HepG2 (cell line): ENCODE results near the gene ALCAM. TPM values are rescaled to one million over a fixed set of nuclear protein-coding genes. Genes with fewer than 3 reads are reported as not detected.

ENCODE experiments used
- ATAC-seq: fragments of 200-7000 bp; cut with Tn5 transposase; 3 replicates; pipeline ENCODE4 v1.9.1; 2020; ENCODE audit warnings: mild to moderate bottlenecking, moderate library complexity
- BruUV-seq: library from RNA; stranded (reverse); fragments of 400-500 nt; replicated peaks from 2 replicates; lab custom pipeline; 2021; lab: Mats Ljungman, UMichigan
- CTCF ChIA-PET: fragments of 300-600 bp; formaldehyde crosslinking; extraction: SDS; loops from one replicate; lab custom pipeline; 2021; ENCODE audit warnings: low total read pairs, inconsistent platforms, low intra/inter-chr PET ratio; lab: Yijun Ruan, JAX
- POLR2A ChIA-PET: fragments of 350-600 bp; sonication (Branson Sonifier 250); formaldehyde crosslinking; loops from one replicate; lab custom pipeline; 2020; ENCODE audit warnings: antibody characterized with exemption, inconsistent platforms; lab: Yijun Ruan, JAX
- DNase-seq: peaks from one replicate; pipeline ENCODE4 v3.0.0-alpha.2; 2015; ENCODE audit warnings: low spot score
- FAIRE-seq: peaks from 3 replicates; lab custom pipeline; 2011; peaks lifted over from hg19 to GRCh38; lab: Jason Lieb, UNC
- H2AFZ ChIP-seq: one replicate; pipeline ENCODE4 v1.6.1; 2011; ENCODE audit warnings: low read length, inconsistent platforms
- H3K27ac ChIP-seq: fragments of 300-600 bp; 3 replicates; pipeline ENCODE4 v1.8.0; 2011; ENCODE audit warnings: mixed run types, mild to moderate bottlenecking, mixed read lengths, low read length, inconsistent platforms; ENCODE audit not compliant: insufficient read depth; ENCODE audit errors: extremely low read length
- H3K27me3 ChIP-seq, 2 experiments: fragments of 200-600 bp in 1 of 2; 2 replicates in 1 of 2; 3 replicates in 1 of 2; pipeline versions ENCODE4 v1.6.0 to v1.8.0; 2011; ENCODE audit warnings: low read length in 2 of 2, mild to moderate bottlenecking in 2 of 2, moderate library complexity in 2 of 2, inconsistent platforms in 1 of 2; ENCODE audit not compliant: insufficient read depth in 2 of 2, control insufficient read depth in 1 of 2
- H3K36me3 ChIP-seq, 2 experiments: fragments of 200-600 bp in 1 of 2; replicated peaks in 1 of 2; 2 replicates in 1 of 2; 3 replicates in 1 of 2; pipeline versions ENCODE4 v1.5.1 to v1.8.0; 2011; ENCODE audit warnings: low read length in 2 of 2, inconsistent platforms in 1 of 2; ENCODE audit not compliant: insufficient read depth in 2 of 2, control insufficient read depth in 1 of 2
- H3K4me1 ChIP-seq: 2 replicates; pipeline ENCODE4 v1.5.1; 2012; ENCODE audit warnings: low read length, inconsistent platforms; ENCODE audit not compliant: insufficient read depth
- H3K4me2 ChIP-seq: 2 replicates; pipeline ENCODE4 v1.6.0; 2011; ENCODE audit warnings: low read depth, low read length, inconsistent platforms
- H3K4me3 ChIP-seq, 3 experiments: fragments of 200-600 bp in 1 of 3; sonication (generic), shearing (Covaris generic) in 1 of 3; replicated peaks in 1 of 3; 2 replicates each; pipeline ENCODE4 v1.5.1; 2011 to 2016; ENCODE audit warnings: low read length in 3 of 3, inconsistent platforms in 2 of 3, low read depth in 2 of 3, mild to moderate bottlenecking in 2 of 3, control low read depth in 1 of 3, mixed read lengths in 1 of 3; ENCODE audit not compliant: insufficient read depth in 1 of 3
- H3K79me2 ChIP-seq: one replicate; pipeline ENCODE4 v1.6.1; 2011; ENCODE audit warnings: low read length, inconsistent platforms; ENCODE audit not compliant: insufficient read depth
- H3K9ac ChIP-seq: 2 replicates; pipeline ENCODE4 v1.6.0; 2011; ENCODE audit warnings: mild to moderate bottlenecking, low read depth, low read length, inconsistent platforms; ENCODE audit not compliant: insufficient read depth
- H3K9me3 ChIP-seq: 2 replicates; pipeline ENCODE4 v1.5.1; 2012; ENCODE audit warnings: mild to moderate bottlenecking, low read length
- H4K20me1 ChIP-seq: 2 replicates; pipeline ENCODE4 v1.6.0; 2011; ENCODE audit warnings: inconsistent platforms, mild to moderate bottlenecking, low read length, moderate library complexity; ENCODE audit not compliant: insufficient read depth
- DR1 ChIP-seq: sonication (generic); formaldehyde crosslinking; IDR thresholded peaks from 2 replicates; pipeline ENCODE4 v1.8.0; 2021; ENCODE audit warnings: mild to moderate bottlenecking, missing genetic modification reagents, inconsistent platforms
- PCBP2 ChIP-seq: fragments of 200-400 bp; formaldehyde crosslinking; optimal IDR thresholded peaks from 2 replicates; pipeline ENCODE3; 2018; ENCODE audit warnings: low read length, low read depth; ENCODE audit not compliant: poor library complexity, severe bottlenecking
- PTBP1 ChIP-seq: fragments of 200-400 bp; formaldehyde crosslinking; IDR thresholded peaks from 2 replicates; pipeline ENCODE4 v1.6.1; 2018; ENCODE audit warnings: low read length, low read depth; ENCODE audit not compliant: poor library complexity, severe bottlenecking
- ZBTB7A ChIP-seq: sonication (generic); formaldehyde crosslinking; IDR thresholded peaks from 2 replicates; pipeline ENCODE4 v1.8.0; 2022; ENCODE audit warnings: mild to moderate bottlenecking, missing genetic modification reagents
- ZNF180 ChIP-seq: sonication (generic); formaldehyde crosslinking; IDR thresholded peaks from 2 replicates; pipeline ENCODE4 v1.4.0; 2020; ENCODE audit warnings: low read depth, missing genetic modification reagents, borderline replicate concordance
- ZNF292 ChIP-seq: sonication (generic); formaldehyde crosslinking; IDR thresholded peaks from 2 replicates; pipeline ENCODE4 v1.8.1; 2022; ENCODE audit warnings: mild to moderate bottlenecking, low read depth, missing genetic modification reagents, borderline replicate concordance
- ZNF335 ChIP-seq: sonication (generic); formaldehyde crosslinking; IDR thresholded peaks from 2 replicates; pipeline ENCODE4 v1.4.0; 2020; ENCODE audit warnings: missing genetic modification reagents
- WGBS: methylation state at CpG from one replicate; pipeline ENCODE4 v1.1.6; 2017; ENCODE audit warnings: low lambda C conversion rate; 5-methylcytosine and 5-hydroxymethylcytosine counted together
- in situ Hi-C: cut with HindIII; loops from 2 replicates; pipeline ENCODE4 v1.10.0; 2017; ENCODE audit warnings: low pct_unique_long_range_greater_than_20kb; ENCODE audit not compliant: extremely low pct_ligation_motif_present
- intact Hi-C: fragments of 100-400 bp; cut with micrococcal nuclease; formaldehyde crosslinking; loops from one replicate; pipeline ENCODE4 v1.10.0; 2022; ENCODE audit not compliant: unreplicated experiment
- polyA plus RNA-seq, 8 experiments: library from polyadenylated mRNA; depleted of rRNA in 3 of 8; stranded (reverse) in 7 of 8; unstranded in 1 of 8; fragments of >200 nt; fragmentation: Illumina TruSeq in 4 of 8; extraction: Trizol in 4 of 8; gene quantifications; 2 replicates each; pipeline versions ENCODE4 v1.2.1 to v1.2.3, GENCODE V29; 2011 to 2016; ENCODE audit warnings: low read depth in 4 of 8, missing spikeins in 1 of 8, mixed read lengths in 1 of 8; ENCODE audit not compliant: insufficient read depth in 1 of 8
- total RNA-seq, 5 experiments: library from RNA; depleted of rRNA; stranded (reverse); fragments of >200 nt; fragmentation: Illumina TruSeq; extraction: Trizol; gene quantifications; 2 replicates each; pipeline ENCODE4 v1.2.3, GENCODE V29; 2016; ENCODE audit warnings: low read depth in 1 of 5
- TF ChIP-seq, protein P1 (sequence below): sonication (generic); formaldehyde crosslinking; IDR thresholded peaks from 2 replicates; pipeline ENCODE4 v1.5.0; 2020; ENCODE audit warnings: mild to moderate bottlenecking, missing genetic modification reagents
- TF ChIP-seq, protein P2 (sequence below): sonication (generic); formaldehyde crosslinking; IDR thresholded peaks from 2 replicates; pipeline ENCODE4 v1.9.0; 2021; ENCODE audit warnings: missing genetic modification reagents, mild to moderate bottlenecking, borderline replicate concordance

The ALCAM gene
- total and polyA plus RNA-seq, 2 of the 13 experiments (the other 11 are each of a cell fraction or from before 2014, with no cell fraction given), result 26.0 to 33.1 TPM

- H3K27me3 ChIP-seq, result no peaks in the 10 kb centered on the region
- no peak overlapping the region for H3K27ac ChIP-seq
- ATAC-seq (no peak), DNase-seq (no peak), FAIRE-seq (no peak)
- TF ChIP-seq ZNF292 (CRISPR knock-in tag), result no peak
- no peak for TF ChIP-seq ZBTB7A (CRISPR knock-in tag)
- no peak for TF ChIP-seq PCBP2
- no peak for TF ChIP-seq PTBP1
- TF ChIP-seq, protein P1, sequence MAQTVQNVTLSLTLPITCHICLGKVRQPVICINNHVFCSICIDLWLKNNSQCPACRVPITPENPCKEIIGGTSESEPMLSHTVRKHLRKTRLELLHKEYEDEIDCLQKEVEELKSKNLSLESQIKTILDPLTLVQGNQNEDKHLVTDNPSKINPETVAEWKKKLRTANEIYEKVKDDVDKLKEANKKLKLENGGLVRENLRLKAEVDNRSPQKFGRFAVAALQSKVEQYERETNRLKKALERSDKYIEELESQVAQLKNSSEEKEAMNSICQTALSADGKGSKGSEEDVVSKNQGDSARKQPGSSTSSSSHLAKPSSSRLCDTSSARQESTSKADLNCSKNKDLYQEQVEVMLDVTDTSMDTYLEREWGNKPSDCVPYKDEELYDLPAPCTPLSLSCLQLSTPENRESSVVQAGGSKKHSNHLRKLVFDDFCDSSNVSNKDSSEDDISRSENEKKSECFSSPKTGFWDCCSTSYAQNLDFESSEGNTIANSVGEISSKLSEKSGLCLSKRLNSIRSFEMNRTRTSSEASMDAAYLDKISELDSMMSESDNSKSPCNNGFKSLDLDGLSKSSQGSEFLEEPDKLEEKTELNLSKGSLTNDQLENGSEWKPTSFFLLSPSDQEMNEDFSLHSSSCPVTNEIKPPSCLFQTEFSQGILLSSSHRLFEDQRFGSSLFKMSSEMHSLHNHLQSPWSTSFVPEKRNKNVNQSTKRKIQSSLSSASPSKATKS (CRISPR knock-in tag), result no peak
- TF ChIP-seq, protein P2, sequence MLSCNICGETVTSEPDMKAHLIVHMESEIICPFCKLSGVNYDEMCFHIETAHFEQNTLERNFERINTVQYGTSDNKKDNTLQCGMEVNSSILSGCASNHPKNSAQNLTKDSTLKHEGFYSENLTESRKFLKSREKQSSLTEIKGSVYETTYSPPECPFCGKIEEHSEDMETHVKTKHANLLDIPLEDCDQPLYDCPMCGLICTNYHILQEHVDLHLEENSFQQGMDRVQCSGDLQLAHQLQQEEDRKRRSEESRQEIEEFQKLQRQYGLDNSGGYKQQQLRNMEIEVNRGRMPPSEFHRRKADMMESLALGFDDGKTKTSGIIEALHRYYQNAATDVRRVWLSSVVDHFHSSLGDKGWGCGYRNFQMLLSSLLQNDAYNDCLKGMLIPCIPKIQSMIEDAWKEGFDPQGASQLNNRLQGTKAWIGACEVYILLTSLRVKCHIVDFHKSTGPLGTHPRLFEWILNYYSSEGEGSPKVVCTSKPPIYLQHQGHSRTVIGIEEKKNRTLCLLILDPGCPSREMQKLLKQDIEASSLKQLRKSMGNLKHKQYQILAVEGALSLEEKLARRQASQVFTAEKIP (CRISPR knock-in tag), result no peak
- no peak for TF ChIP-seq ZNF180 (CRISPR knock-in tag)
- no peak for TF ChIP-seq DR1 (CRISPR knock-in tag)
- no peak for TF ChIP-seq ZNF335 (CRISPR knock-in tag)
- ChIA-PET CTCF (no interaction called here), POLR2A (no interaction called here)
- H3K9ac ChIP-seq, result no peak overlapping the region
- no peak overlapping the region for H3K4me2 ChIP-seq
- no peaks in the 10 kb centered on the region for H3K36me3 ChIP-seq
- H3K4me3 ChIP-seq, result no peak overlapping the region
- H3K79me2 ChIP-seq, result peaks cover 2% of the 10 kb centered on the region
- no peaks in the 10 kb centered on the region for H3K9me3 ChIP-seq
- no peaks in the 10 kb centered on the region for H4K20me1 ChIP-seq
- intact Hi-C loops (loop anchor here (5.0 kb wide), 1 partner anchor 37 kb away; no protein-coding TSS in a partner anchor), in situ Hi-C loops (no loop called here)
- H3K4me1 ChIP-seq, result peaks cover 23% of the 10 kb centered on the region
- no peak overlapping the region for H2AFZ ChIP-seq
- 85% methylated on average over 3 of the region's 3 CpGs for WGBS
- no TSS peak for BruUV-seq
Measured at GRCh38 chr3:105435277-105435676, 68.6 kb downstream of the ALCAM start.
